Fibroblast of the aortic adventitia (primary cell): ENCODE data around the gene PDE7B. TPM values are rescaled to one million over a fixed set of nuclear protein-coding genes. Genes with fewer than 3 reads are reported as not detected.

Experiments used
- DNase-seq: peaks from one replicate; pipeline ENCODE4 v3.0.0-alpha.2; 2010; ENCODE audit warnings: low read depth
- H3K4me3 ChIP-seq: 2 replicates; pipeline ENCODE4 v1.5.1; 2011; ENCODE audit warnings: low read depth, mild to moderate bottlenecking, control low read depth, low read length, moderate library complexity
- CTCF ChIP-seq: IDR thresholded peaks from 2 replicates; pipeline ENCODE4 v1.5.1; 2011; ENCODE audit warnings: mild to moderate bottlenecking, low read length, control low read depth, inconsistent platforms; ENCODE audit not compliant: insufficient read depth
- total RNA-seq: library from RNA; depleted of rRNA; stranded (reverse); fragments of >200 nt; gene quantifications from 2 replicates; pipeline ENCODE4 v1.2.3, GENCODE V29; 2012; ENCODE audit warnings: low replicate concordance

PDE7B gene
- total RNA-seq, 1 donor = 23.9 TPM

DNA sequence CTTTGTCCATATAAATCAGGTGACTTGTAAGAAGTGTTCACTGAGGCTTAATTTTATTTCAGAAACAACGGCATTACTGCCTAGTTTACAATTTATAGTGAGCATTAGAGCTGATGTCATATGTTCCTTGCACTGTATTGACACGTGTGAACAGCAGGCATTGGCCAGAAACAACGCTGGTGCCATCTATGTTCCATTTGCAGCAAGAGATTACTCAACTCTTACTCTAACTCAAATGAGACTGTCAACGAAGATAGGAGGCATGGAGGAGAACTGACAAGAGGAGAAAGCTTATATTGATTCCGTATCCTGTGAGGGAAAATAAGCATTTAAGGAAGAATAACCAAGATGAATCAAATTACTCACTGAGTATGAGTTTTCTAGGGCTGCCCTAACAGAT is 350.2 kb downstream of the PDE7B start:
- H3K4me3 ChIP-seq = no peak overlapping the region
- peak; percentile 16 for DNase-seq
- TF ChIP-seq CTCF = no peak

- no peak for DNase-seq
- H3K4me3 ChIP-seq = no peak overlapping the region
- no peak for TF ChIP-seq CTCF
Observed at GRCh38 chr6:136208783-136209182, 357.3 kb downstream of the PDE7B start.

- H3K4me3 ChIP-seq = no peak overlapping the region
- DNase-seq = no peak
- no peak for TF ChIP-seq CTCF
Observed at GRCh38 chr6:136209496-136209895, 358.0 kb downstream of the PDE7B start.

GRCh38 chr6:136210398-136211165 is 359.1 kb downstream of the PDE7B start:
- no peak overlapping the region for H3K4me3 ChIP-seq
- DNase-seq = no peak
- TF ChIP-seq CTCF = no peak

GRCh38 chr6:136212608-136213007 is 361.1 kb downstream of the PDE7B start:
- DNase-seq = no peak
- no peak for TF ChIP-seq CTCF
- no peak overlapping the region for H3K4me3 ChIP-seq

DNA sequence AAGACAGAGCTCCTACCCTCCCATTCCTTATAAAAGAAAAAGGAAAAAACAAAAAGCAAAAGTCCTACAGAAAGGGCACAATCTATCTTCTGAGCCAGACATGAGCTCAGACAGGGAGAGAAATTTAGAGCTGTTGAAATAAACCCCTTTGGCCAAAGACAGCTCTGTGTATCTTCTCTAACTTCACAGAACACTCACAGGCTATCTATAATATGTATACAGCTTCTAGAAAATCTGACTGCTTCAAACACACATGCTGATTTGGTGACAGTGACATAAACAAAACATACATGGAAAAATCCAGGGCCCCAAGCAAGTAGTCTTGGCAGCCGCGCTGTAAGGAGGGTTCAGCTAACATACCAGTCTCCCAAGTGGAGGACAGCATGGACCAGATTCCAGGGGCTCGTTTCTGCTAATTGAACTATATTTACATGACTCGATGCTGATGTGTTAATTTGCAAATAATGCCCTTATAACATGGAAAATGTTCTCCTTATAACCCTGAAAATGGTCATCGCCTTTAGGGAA is 361.6 kb downstream of the PDE7B start:
- no peak for TF ChIP-seq CTCF
- no peak for DNase-seq

More for the DNA sequence above, 361.6 kb downstream of the PDE7B start:
- no peak overlapping the region for H3K4me3 ChIP-seq
